HFFc6 (cell line): ENCODE measurements around the gene ZNF747. TPM values are rescaled to one million over a fixed set of nuclear protein-coding genes. Genes with fewer than 3 reads are reported as not detected.
"Not testable (repeated sequence)": the region's sequence is repeated elsewhere in the genome, so short reads cannot be mapped to it uniquely, and the experiment has no call there.

ENCODE experiments used
- DNase-seq: peaks from one replicate; pipeline ENCODE4 v3.0.0-alpha.2; 2018
- H3K27ac Mint-ChIP-seq: 2 replicates; pipeline ENCODE4 v1.8.0; 2020; ENCODE audit warnings: mild to moderate bottlenecking, mixed read lengths
- H3K27me3 Mint-ChIP-seq: 2 replicates; pipeline ENCODE4 v1.8.0; 2021; ENCODE audit warnings: mild to moderate bottlenecking, moderate library complexity, mixed read lengths; ENCODE audit not compliant: insufficient read depth
- H3K36me3 Mint-ChIP-seq: 2 replicates; pipeline ENCODE4 v1.8.0; 2021; ENCODE audit warnings: low read depth, mixed read lengths
- H3K4me1 Mint-ChIP-seq: 2 replicates; pipeline ENCODE4 v1.8.0; 2020; ENCODE audit warnings: low read depth, mixed read lengths
- H3K4me3 Mint-ChIP-seq: 2 replicates; pipeline ENCODE4 v1.8.0; 2020; ENCODE audit warnings: mild to moderate bottlenecking, moderate library complexity, mixed read lengths
- H3K9me3 Mint-ChIP-seq: 2 replicates; pipeline ENCODE4 v1.8.0; 2020; ENCODE audit warnings: mild to moderate bottlenecking, mixed read lengths
- total RNA-seq, 6 experiments: library from RNA; stranded (reverse); fragmentation: NEBNext Ultra II Directional; extraction: Animal tissue kit (Norgen Biotek cat#: 25700); gene quantifications; 2 replicates in 1 of 6; 3 replicates in 5 of 6; pipeline ENCODE4 v1.2.3, GENCODE V29; 2021
- TF ChIP-seq, protein P1 (sequence below): fragments of 200-600 bp; sonication (generic); IDR thresholded peaks from 2 replicates; pipeline ENCODE4 v1.5.0; 2021; ENCODE audit warnings: antibody characterized with exemption, mild to moderate bottlenecking

The ZNF747 gene
- total RNA-seq, 6 experiments from 2014 or later: 3.2 to 4.7 (median 3.8) TPM

DNA sequence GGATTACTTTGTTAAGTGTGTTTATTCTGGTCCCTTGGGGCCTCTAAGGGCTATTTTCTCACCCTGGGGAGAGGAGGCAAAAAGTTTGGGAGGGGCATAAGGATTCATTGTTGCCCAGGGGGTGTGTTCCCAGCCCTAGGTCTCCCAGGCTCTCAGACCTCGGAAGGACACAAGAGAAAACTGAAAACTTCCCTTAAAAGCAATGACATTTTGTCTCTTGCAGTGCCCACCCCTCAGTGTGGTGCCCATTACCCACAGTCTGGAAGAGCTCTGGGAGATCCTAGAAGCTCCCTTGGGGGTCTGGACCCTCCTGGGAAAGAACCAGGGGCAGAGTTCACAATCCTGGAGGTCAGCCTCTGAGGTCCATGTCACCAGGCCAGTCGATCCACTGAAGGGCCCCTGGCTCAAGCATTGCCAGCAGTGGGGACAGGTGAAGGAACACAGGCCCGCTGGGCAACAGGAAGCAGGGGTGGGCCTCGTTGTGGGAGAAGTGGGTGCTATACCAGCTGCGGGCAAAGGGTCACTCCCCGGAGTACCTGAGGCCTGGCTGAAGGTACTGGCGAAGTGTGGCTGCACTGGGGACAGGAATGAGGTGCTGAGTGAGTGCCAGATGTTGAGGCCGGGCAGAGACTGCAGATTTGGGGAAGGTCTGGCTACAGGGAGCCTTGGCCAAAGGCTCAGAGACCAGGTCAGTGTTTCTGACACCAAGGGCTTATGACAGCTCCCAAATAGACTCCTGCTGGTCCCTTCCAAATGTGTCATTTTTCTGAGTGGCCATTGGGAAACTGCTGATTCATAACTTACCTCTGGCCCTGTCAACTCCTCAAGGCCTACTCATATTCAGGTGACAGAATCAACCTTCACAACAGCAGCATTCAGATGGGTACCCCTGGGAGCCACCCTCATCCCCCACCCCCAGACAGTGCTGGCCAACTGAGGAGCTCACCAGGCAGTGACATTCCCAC, 4.6 kb upstream of the ZNF747 start:
- Mint-ChIP-seq H3K36me3 (no peaks in the 10 kb centered on the region), H3K27ac (no peak overlapping the region), H3K4me3 (no peak overlapping the region), H3K27me3 (peaks cover 4% of the 10 kb centered on the region; the same call in 1 of the 2 replicates), H3K4me1 (peaks cover 16% of the 10 kb centered on the region), H3K9me3 (no peaks in the 10 kb centered on the region)
- TF ChIP-seq, protein P1, sequence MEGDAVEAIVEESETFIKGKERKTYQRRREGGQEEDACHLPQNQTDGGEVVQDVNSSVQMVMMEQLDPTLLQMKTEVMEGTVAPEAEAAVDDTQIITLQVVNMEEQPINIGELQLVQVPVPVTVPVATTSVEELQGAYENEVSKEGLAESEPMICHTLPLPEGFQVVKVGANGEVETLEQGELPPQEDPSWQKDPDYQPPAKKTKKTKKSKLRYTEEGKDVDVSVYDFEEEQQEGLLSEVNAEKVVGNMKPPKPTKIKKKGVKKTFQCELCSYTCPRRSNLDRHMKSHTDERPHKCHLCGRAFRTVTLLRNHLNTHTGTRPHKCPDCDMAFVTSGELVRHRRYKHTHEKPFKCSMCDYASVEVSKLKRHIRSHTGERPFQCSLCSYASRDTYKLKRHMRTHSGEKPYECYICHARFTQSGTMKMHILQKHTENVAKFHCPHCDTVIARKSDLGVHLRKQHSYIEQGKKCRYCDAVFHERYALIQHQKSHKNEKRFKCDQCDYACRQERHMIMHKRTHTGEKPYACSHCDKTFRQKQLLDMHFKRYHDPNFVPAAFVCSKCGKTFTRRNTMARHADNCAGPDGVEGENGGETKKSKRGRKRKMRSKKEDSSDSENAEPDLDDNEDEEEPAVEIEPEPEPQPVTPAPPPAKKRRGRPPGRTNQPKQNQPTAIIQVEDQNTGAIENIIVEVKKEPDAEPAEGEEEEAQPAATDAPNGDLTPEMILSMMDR: no peak
- no peak for DNase-seq

DNA sequence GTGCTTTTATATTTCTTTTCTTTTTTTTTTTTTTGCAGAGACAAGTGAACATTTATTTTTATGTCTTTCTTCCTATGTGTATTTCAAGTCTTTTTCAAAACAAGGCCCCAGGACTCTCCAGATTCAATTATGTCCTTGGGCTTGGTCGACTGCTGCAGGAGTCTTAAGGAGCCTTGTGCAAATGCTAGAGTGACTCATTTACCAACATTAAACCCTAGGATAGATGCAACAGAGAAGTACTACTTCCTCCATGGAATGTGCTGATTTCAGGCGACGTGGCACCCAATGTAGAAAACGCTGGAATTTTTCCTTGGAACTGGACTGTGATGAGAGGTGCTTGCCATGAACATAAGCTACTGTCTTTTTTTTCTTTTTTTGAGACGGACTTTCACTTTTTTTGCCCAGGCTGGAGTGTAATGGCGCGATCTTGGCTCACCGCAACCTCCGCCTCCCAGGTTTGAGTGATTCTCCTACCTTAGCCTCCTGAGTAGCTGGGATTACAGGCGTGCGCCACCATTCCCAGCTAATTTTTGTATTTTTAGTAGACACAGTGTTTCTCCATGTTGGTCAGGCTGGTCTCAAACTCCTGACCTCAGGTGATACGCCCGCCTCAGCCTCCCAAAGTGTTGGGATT, 1.9 kb upstream of the ZNF747 start:
- not testable (repeated sequence) for H3K9me3 Mint-ChIP-seq, H3K27ac Mint-ChIP-seq, DNase-seq, H3K4me3 Mint-ChIP-seq, H3K27me3 Mint-ChIP-seq, H3K36me3 Mint-ChIP-seq
- peaks cover 16% of the 10 kb centered on the region for H3K4me1 Mint-ChIP-seq

DNA sequence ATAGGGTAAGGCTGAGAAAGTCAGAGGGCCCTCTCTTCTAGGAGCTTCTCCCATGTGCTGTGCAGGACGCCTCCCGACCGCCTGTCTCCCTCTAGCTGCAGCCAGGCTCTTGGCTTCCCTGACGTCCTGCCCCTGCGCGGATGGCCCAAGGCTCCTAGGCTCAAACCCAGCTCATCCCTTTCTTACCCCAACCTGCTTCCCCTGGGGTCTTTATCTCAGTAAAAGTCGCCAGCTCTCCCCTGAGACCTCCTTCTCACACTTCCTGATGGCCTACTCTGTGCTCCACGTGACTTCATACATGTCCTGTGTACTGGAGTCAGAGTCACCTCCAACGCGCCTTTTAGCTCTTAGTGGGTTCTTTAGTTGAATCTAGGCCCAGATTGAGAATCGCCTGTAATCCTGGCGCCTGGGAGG, 1.1 kb upstream of the ZNF747 start:
- Mint-ChIP-seq H3K27ac (peak overlapping the region; percentile 87), H3K9me3 (no peaks in the 10 kb centered on the region), H3K4me1 (peaks cover 16% of the 10 kb centered on the region), H3K36me3 (no peaks in the 10 kb centered on the region), H3K4me3 (peak overlapping the region; percentile 90), H3K27me3 (peaks cover 4% of the 10 kb centered on the region; the same call in 1 of the 2 replicates)
- TF ChIP-seq, protein P1: peak; percentile 65; the same call in 1 of the 2 replicates
- peak; percentile 64 for DNase-seq

DNA sequence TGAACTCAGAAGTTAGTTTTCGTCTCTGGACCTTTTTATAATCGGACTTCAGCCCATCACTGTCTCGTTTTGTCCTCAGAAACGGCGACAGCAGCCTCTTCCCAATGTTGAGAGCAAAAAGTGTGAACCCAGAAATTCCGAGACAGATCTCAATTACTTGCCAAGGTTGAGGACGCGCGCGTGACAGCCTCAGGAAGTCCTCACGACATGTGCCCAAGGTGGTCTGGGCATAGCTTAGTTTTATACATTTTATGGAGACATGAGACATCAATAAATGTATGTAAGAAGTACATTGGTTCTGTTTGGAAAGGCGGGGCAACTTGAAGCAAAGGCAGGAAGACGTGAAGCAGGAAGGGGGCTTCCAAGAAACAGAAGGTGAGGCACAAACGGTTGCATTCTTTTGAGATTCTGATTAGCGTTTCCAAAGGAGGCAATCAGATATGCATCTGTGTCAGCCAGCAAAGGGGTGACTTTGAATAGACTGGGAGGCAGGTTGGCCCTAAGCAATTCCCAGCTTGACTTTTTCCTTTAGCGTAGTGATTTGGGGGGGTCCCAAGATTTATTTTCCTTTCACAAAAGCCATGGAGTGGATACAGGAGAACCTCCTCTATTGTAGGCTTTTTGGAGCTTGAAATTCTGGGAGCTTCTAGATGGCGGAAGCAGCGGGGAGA, 583 bp upstream of the ZNF747 start:
- DNase-seq: no peak

DNA sequence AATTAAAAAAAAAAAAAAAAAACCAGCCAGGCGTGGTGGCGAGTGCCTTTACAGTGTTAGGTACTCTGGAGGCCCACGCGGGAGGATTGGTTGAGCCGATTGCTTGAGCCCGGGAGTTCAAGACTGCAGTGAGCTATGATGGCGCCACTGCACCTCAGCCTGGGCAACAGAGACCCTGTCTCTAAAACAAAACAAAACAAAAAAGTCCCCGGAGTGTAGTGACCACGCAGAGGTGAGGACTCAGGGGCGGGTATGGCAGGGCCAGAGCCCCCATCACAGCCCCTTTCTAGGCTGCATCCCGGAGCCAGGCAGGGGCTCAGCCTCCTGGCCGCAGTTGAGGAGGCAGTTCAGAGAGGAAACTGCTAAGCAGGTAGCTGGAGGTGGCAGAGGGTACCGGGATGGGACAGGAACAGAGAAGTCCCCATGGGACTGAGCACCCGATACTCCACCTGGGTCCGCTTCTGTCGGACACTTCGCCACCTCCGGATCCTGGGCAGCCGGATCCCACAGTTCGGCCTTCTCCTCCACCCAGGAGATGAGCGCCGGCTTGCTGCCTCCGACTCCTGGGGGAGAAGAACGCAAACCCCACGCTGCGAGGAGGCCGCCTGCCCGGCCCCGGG, 800 bp downstream of the ZNF747 start:
- peak overlapping the region; percentile 90 for H3K4me3 Mint-ChIP-seq
- no peaks in the 10 kb centered on the region for H3K9me3 Mint-ChIP-seq
- H3K27ac Mint-ChIP-seq: peak overlapping the region; percentile 61
- no peaks in the 10 kb centered on the region for H3K36me3 Mint-ChIP-seq
- peaks cover 16% of the 10 kb centered on the region for H3K4me1 Mint-ChIP-seq
- no peak for DNase-seq
- TF ChIP-seq, protein P1: no peak
- H3K27me3 Mint-ChIP-seq: peaks cover 4% of the 10 kb centered on the region; the same call in 1 of the 2 replicates

More for the DNA sequence above, 583 bp upstream of the ZNF747 start:
- H3K4me1 Mint-ChIP-seq: peaks cover 16% of the 10 kb centered on the region
- peak overlapping the region; percentile 90 for H3K4me3 Mint-ChIP-seq
- TF ChIP-seq, protein P1: no peak
- no peaks in the 10 kb centered on the region for H3K36me3 Mint-ChIP-seq
- no peaks in the 10 kb centered on the region for H3K9me3 Mint-ChIP-seq
- H3K27me3 Mint-ChIP-seq: peaks cover 4% of the 10 kb centered on the region; the same call in 1 of the 2 replicates
- H3K27ac Mint-ChIP-seq: peak overlapping the region; percentile 87
